ENCODE data around the gene DROSHA.
A peak's percentile ranks its signal among the peaks of the same experiment; 100 is the strongest.

DROSHA gene, protein sequence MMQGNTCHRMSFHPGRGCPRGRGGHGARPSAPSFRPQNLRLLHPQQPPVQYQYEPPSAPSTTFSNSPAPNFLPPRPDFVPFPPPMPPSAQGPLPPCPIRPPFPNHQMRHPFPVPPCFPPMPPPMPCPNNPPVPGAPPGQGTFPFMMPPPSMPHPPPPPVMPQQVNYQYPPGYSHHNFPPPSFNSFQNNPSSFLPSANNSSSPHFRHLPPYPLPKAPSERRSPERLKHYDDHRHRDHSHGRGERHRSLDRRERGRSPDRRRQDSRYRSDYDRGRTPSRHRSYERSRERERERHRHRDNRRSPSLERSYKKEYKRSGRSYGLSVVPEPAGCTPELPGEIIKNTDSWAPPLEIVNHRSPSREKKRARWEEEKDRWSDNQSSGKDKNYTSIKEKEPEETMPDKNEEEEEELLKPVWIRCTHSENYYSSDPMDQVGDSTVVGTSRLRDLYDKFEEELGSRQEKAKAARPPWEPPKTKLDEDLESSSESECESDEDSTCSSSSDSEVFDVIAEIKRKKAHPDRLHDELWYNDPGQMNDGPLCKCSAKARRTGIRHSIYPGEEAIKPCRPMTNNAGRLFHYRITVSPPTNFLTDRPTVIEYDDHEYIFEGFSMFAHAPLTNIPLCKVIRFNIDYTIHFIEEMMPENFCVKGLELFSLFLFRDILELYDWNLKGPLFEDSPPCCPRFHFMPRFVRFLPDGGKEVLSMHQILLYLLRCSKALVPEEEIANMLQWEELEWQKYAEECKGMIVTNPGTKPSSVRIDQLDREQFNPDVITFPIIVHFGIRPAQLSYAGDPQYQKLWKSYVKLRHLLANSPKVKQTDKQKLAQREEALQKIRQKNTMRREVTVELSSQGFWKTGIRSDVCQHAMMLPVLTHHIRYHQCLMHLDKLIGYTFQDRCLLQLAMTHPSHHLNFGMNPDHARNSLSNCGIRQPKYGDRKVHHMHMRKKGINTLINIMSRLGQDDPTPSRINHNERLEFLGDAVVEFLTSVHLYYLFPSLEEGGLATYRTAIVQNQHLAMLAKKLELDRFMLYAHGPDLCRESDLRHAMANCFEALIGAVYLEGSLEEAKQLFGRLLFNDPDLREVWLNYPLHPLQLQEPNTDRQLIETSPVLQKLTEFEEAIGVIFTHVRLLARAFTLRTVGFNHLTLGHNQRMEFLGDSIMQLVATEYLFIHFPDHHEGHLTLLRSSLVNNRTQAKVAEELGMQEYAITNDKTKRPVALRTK (N-terminal part only)

DNA sequence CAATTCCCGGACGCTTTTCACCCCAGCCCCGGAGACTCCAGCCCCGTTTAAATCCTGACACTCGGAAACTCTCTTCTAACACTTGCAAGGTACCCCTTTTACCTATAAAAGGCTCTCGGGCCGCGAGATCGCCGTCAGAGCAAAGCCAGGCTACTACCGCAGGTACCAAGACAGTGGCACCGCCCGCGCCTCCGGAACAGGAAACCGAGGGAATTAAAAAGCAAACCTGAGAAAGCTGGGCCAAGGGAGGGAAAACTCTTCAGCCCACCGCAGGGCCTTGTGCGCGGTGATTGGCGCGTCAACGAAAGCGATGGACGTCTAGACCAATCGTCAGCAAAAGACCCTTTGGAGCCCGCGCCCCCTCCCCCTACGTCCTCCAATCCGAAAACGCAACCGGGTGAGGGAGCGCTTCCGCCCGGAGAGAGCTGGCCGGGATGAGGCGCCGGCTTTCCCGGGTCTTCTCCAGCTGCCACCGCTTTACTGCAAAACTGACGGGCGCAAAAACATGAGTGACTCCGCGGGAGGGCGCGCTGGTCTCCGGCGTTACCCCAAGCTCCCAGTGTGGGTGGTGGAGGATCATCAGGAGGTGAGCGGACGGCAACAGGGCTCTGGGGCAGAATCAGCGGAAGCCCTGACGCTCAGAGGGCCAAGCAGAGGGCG lies at the start of gene DROSHA, which contains the start of gene C5orf22:
Gene DROSHA (minus strand): TSS at position 206 of the 660 bp plus-strand sequence. CDS start 3,034 bp downstream, outside the sequence.
Gene C5orf22 (plus strand): TSS at position 414 of the 660 bp plus-strand sequence. CDS start 92 bp downstream, at position 506.
- H4K20me1 ChIP-seq (ENCODE audit: control insufficient read depth, insufficient read depth, low read depth, low read length), result no peaks in the 10 kb centered on the region
- H3K79me2 ChIP-seq (ENCODE audit: control insufficient read depth, low read length), result peaks cover 58% of the 10 kb centered on the region
- no peaks in the 10 kb centered on the region for H3K27me3 ChIP-seq (ENCODE audit: control insufficient read depth, low read length)
- TF ChIP-seq, protein P1, sequence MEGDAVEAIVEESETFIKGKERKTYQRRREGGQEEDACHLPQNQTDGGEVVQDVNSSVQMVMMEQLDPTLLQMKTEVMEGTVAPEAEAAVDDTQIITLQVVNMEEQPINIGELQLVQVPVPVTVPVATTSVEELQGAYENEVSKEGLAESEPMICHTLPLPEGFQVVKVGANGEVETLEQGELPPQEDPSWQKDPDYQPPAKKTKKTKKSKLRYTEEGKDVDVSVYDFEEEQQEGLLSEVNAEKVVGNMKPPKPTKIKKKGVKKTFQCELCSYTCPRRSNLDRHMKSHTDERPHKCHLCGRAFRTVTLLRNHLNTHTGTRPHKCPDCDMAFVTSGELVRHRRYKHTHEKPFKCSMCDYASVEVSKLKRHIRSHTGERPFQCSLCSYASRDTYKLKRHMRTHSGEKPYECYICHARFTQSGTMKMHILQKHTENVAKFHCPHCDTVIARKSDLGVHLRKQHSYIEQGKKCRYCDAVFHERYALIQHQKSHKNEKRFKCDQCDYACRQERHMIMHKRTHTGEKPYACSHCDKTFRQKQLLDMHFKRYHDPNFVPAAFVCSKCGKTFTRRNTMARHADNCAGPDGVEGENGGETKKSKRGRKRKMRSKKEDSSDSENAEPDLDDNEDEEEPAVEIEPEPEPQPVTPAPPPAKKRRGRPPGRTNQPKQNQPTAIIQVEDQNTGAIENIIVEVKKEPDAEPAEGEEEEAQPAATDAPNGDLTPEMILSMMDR (IDR thresholded peaks at IDR 0.05; ENCODE audit: low read depth, low read length, poor library complexity, severe bottlenecking), result peak; percentile 21
- TF ChIP-seq EZH2phosphoT487 (IDR thresholded peaks at IDR 0.05; ENCODE audit: borderline replicate concordance, low read length), result no peak
- peaks cover 56% of the 10 kb centered on the region for H3K36me3 ChIP-seq (ENCODE audit: control insufficient read depth, low read length)
- peak within 1 kb of the TSS; percentile 72 for H3K4me2 ChIP-seq (ENCODE audit: low read length)
- peak within 1 kb of the TSS; percentile 86 for H3K4me3 ChIP-seq (ENCODE audit: low read length)
- no peaks in the 10 kb centered on the region for H3K9me2 ChIP-seq (replicated peaks; ENCODE audit: control insufficient read depth, low read length)
- H3K9me3 ChIP-seq (ENCODE audit: control insufficient read depth, insufficient read depth, low read length), result no peaks in the 10 kb centered on the region
- no peaks in the 10 kb centered on the region for H3F3A ChIP-seq (ENCODE audit: control insufficient read depth, insufficient read depth)
- peak within 1 kb of the TSS; percentile 75 for H3K27ac ChIP-seq (ENCODE audit: low read depth, low read length)
- H3K4me1 ChIP-seq (ENCODE audit: control insufficient read depth, low read length), result peaks cover 25% of the 10 kb centered on the region

DNA sequence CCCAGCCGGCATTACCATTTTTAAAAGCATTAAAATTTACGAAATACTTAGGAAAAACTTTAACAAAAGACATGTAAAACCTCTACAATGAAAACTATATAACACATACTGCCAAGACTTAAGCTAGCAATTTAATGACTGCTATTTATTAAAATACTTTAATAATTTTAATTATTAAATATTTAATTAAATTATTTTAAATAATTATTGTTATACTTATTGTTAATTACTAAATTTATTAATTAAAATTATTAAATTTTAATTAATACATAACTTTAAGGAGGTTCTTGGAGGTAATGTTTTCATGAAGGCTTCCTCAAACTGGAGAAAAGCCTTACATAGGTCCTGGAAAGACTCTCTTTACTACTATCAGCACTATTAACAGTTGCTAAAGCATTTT lies 47.7 kb upstream of the DROSHA start:
- Histone ChIP-seq H4K20me1 (ENCODE audit: control insufficient read depth, insufficient read depth, low read depth, low read length) (no peaks in the 10 kb centered on the region), H3K4me3 (ENCODE audit: low read length) (no peak overlapping the region), H3K9me3 (ENCODE audit: control insufficient read depth, insufficient read depth, low read length) (no peaks in the 10 kb centered on the region), H3K27me3 (ENCODE audit: control insufficient read depth, low read length) (peaks cover 8% of the 10 kb centered on the region), H3K9me2 (replicated peaks; ENCODE audit: control insufficient read depth, low read length) (no peaks in the 10 kb centered on the region), H3K36me3 (ENCODE audit: control insufficient read depth, low read length) (no peaks in the 10 kb centered on the region), H3K4me2 (ENCODE audit: low read length) (no peak overlapping the region), H3K27ac (ENCODE audit: low read depth, low read length) (no peak overlapping the region), H3K79me2 (ENCODE audit: control insufficient read depth, low read length) (no peaks in the 10 kb centered on the region), H3F3A (ENCODE audit: control insufficient read depth, insufficient read depth) (no peaks in the 10 kb centered on the region), H3K4me1 (ENCODE audit: control insufficient read depth, low read length) (no peaks in the 10 kb centered on the region)
- TF ChIP-seq EZH2phosphoT487 (IDR thresholded peaks at IDR 0.05; ENCODE audit: borderline replicate concordance, low read length), result no peak
- TF ChIP-seq, protein P1 (IDR thresholded peaks at IDR 0.05; ENCODE audit: low read depth, low read length, poor library complexity, severe bottlenecking), result no peak

DNA sequence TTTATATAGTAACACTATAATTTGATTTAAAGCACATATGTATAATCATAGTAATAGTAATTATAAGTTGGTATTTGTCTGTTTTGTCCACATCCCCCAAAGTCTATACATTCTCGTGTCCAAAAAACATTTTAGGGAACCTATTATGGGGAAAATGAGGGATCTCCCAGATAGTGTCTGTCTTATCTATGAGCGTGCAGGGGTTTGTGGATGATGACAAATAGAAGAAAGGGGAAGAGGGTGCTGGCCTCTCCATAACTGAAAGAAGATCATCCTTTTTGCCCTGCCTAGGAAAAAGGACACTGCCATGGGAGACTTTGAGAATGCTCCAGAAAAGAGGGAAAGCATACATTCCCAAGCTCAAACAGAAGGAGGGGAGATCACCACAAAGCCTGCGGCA lies 45.5 kb upstream of the DROSHA start:
- peaks cover 8% of the 10 kb centered on the region for H3K27me3 ChIP-seq (ENCODE audit: control insufficient read depth, low read length)
- H3K4me2 ChIP-seq (ENCODE audit: low read length), result no peak overlapping the region
- no peaks in the 10 kb centered on the region for H4K20me1 ChIP-seq (ENCODE audit: control insufficient read depth, insufficient read depth, low read depth, low read length)
- H3K4me1 ChIP-seq (ENCODE audit: control insufficient read depth, low read length), result no peaks in the 10 kb centered on the region
- H3K4me3 ChIP-seq (ENCODE audit: low read length), result no peak overlapping the region
- H3K79me2 ChIP-seq (ENCODE audit: control insufficient read depth, low read length), result no peaks in the 10 kb centered on the region
- no peak overlapping the region for H3K27ac ChIP-seq (ENCODE audit: low read depth, low read length)
- no peaks in the 10 kb centered on the region for H3F3A ChIP-seq (ENCODE audit: control insufficient read depth, insufficient read depth)
- H3K36me3 ChIP-seq (ENCODE audit: control insufficient read depth, low read length), result no peaks in the 10 kb centered on the region
- no peaks in the 10 kb centered on the region for H3K9me2 ChIP-seq (replicated peaks; ENCODE audit: control insufficient read depth, low read length)
- no peaks in the 10 kb centered on the region for H3K9me3 ChIP-seq (ENCODE audit: control insufficient read depth, insufficient read depth, low read length)
- no peak for TF ChIP-seq EZH2phosphoT487 (IDR thresholded peaks at IDR 0.05; ENCODE audit: borderline replicate concordance, low read length)
- TF ChIP-seq, protein P1 (IDR thresholded peaks at IDR 0.05; ENCODE audit: low read depth, low read length, poor library complexity, severe bottlenecking), result no peak
